SH-SY5Y (cell line): ENCODE measurements around the gene EMC9.

Source experiments
- GATA2 ChIP-seq: IDR thresholded peaks from 2 replicates; pipeline ENCODE4 v1.6.1; 2011; ENCODE audit warnings: mild to moderate bottlenecking, low read depth, low read length
- GATA3 ChIP-seq: IDR thresholded peaks from 2 replicates; pipeline ENCODE4 v1.6.1; 2011; ENCODE audit warnings: low read depth, mild to moderate bottlenecking, low read length, moderate library complexity

DNA sequence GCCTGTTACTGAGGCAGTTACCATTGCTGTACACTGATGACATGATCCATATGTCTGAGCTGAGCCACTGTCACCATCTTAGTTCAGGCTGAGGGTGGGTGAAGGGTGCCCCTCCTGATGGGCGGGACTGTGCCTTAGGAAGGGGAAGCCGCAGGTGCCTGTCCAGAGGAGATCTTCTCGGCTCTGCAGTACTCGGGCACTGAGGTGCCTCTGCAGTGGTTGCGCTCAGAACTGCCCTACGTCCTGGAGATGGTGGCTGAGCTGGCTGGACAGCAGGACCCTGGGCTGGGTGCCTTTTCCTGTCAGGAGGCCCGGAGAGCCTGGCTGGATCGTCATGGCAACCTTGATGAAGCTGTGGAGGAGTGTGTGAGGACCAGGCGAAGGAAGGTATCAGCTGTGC, 9.6 kb upstream of the EMC9 start:
- no peak for TF ChIP-seq GATA3
- no peak for TF ChIP-seq GATA2
